GM12878 (cell line): ENCODE results near the gene TBXAS1. TPM values are rescaled to one million over a fixed set of nuclear protein-coding genes. Genes with fewer than 3 reads are reported as not detected.

Experiments used
- ATAC-seq: fragments of 200-7000 bp; cut with Tn5 transposase; 3 replicates; pipeline ENCODE4 v1.9.1; 2020; ENCODE audit warnings: mild to moderate bottlenecking, moderate library complexity
- BruUV-seq: library from RNA; stranded (reverse); fragments of 400-500 nt; replicated peaks from 2 replicates; lab custom pipeline; 2021; lab: Mats Ljungman, UMichigan
- CTCF ChIA-PET: fragments of 300-600 bp; sonication (Branson Sonifier 250); formaldehyde crosslinking; extraction: SDS; loops from one replicate; lab custom pipeline; 2021; ENCODE audit warnings: inconsistent platforms; lab: Yijun Ruan, JAX
- POLR2A ChIA-PET: fragments of 350-600 bp; formaldehyde crosslinking; extraction: SDS; loops from one replicate; lab custom pipeline; 2021; ENCODE audit warnings: inconsistent platforms; lab: Charles Lee
- RAD21 ChIA-PET: fragments of 300-600 bp; sonication (Branson Sonifier 250); formaldehyde crosslinking; loops from one replicate; lab custom pipeline; 2023; ENCODE audit warnings: antibody characterized with exemption; ENCODE audit not compliant: unreplicated experiment; lab: Charles Lee
- SMC1A ChIA-PET: fragments of 300-600 bp; sonication (Branson Sonifier 250); formaldehyde crosslinking; loops from one replicate; lab custom pipeline; 2023; ENCODE audit not compliant: unreplicated experiment, uncharacterized antibody; lab: Charles Lee
- DNase-seq: peaks from one replicate; pipeline ENCODE4 v3.0.0-alpha.2; 2011; ENCODE audit warnings: low read depth, low spot score
- FAIRE-seq: peaks from 3 replicates; lab custom pipeline; 2011; peaks lifted over from hg19 to GRCh38; lab: Jason Lieb, UNC
- H2AFZ ChIP-seq: 2 replicates; pipeline ENCODE4 v1.6.0; 2011; ENCODE audit warnings: low read depth, low read length, control low read depth; ENCODE audit not compliant: control insufficient read depth
- H3K27ac ChIP-seq: 2 replicates; pipeline ENCODE4 v1.5.1; 2011; ENCODE audit warnings: control low read depth; ENCODE audit not compliant: control insufficient read depth, insufficient read depth
- H3K27me3 ChIP-seq, 2 experiments: replicated peaks in 1 of 2; 2 replicates each; pipeline versions ENCODE4 v1.6.0 to v1.6.1; 2011; ENCODE audit warnings: low read length in 1 of 2; ENCODE audit not compliant: control insufficient read depth in 2 of 2, insufficient read depth in 2 of 2
- H3K36me3 ChIP-seq, 2 experiments: 2 replicates each; pipeline ENCODE4 v1.5.1; 2011; ENCODE audit warnings: low read length in 1 of 2; ENCODE audit not compliant: control insufficient read depth in 2 of 2, insufficient read depth in 2 of 2
- H3K4me1 ChIP-seq: 2 replicates; pipeline ENCODE4 v1.6.1; 2011; ENCODE audit warnings: mild to moderate bottlenecking, low read length, moderate library complexity, mixed read lengths; ENCODE audit not compliant: control insufficient read depth, insufficient read depth
- H3K4me2 ChIP-seq: 2 replicates; pipeline ENCODE4 v1.6.0; 2011; ENCODE audit warnings: control low read depth; ENCODE audit not compliant: control insufficient read depth, insufficient read depth
- H3K4me3 ChIP-seq: fragments of 200-600 bp; sonication (generic); 2 replicates; pipeline ENCODE4 v1.5.1; 2016
- H3K79me2 ChIP-seq: 2 replicates; pipeline ENCODE4 v1.6.0; 2011; ENCODE audit warnings: low read length; ENCODE audit not compliant: control insufficient read depth, insufficient read depth
- H3K9ac ChIP-seq: 2 replicates; pipeline ENCODE4 v1.8.0; 2011; ENCODE audit warnings: low read length, control low read depth, mixed read lengths; ENCODE audit not compliant: control insufficient read depth, insufficient read depth
- H3K9me3 ChIP-seq: replicated peaks from 3 replicates; pipeline ENCODE4 v1.5.1; 2011; ENCODE audit warnings: mild to moderate bottlenecking, low read length; ENCODE audit not compliant: control insufficient read depth, insufficient read depth
- H4K20me1 ChIP-seq: 2 replicates; pipeline ENCODE4 v1.6.0; 2011; ENCODE audit not compliant: control insufficient read depth, insufficient read depth
- CREM ChIP-seq: IDR thresholded peaks from 2 replicates; pipeline ENCODE4 v1.6.1; 2014; ENCODE audit warnings: antibody characterized with exemption, low read depth
- EGR1 ChIP-seq, 2 experiments: IDR thresholded peaks; 1 replicate in 1 of 2; 2 replicates in 1 of 2; pipeline ENCODE4 v1.6.1; 2011 to 2012; ENCODE audit warnings: low read depth in 2 of 2, low read length in 2 of 2, borderline replicate concordance in 1 of 2, mild to moderate bottlenecking in 1 of 2, moderate library complexity in 1 of 2
- NFIC ChIP-seq: IDR thresholded peaks from 2 replicates; pipeline ENCODE4 v1.6.1; 2012; ENCODE audit warnings: low read depth, mild to moderate bottlenecking, inconsistent platforms, low read length, moderate library complexity
- RFX5 ChIP-seq: IDR thresholded peaks from 2 replicates; pipeline ENCODE4 v1.6.1; 2011; ENCODE audit warnings: low read depth, low read length, improper control_type of control experiment
- STAT1 ChIP-seq: fragments of 450-650 bp; conservative IDR thresholded peaks from 2 replicates; pipeline ENCODE4 v1.6.1; 2014; ENCODE audit warnings: antibody characterized with exemption, mild to moderate bottlenecking
- ZNF217 ChIP-seq: fragments of 450-650 bp; IDR thresholded peaks from 2 replicates; pipeline ENCODE4 v1.6.1; 2017; ENCODE audit warnings: antibody characterized with exemption, mild to moderate bottlenecking
- WGBS: methylation state at CpG from one replicate; pipeline ENCODE4 v1.1.6; 2016; ENCODE audit warnings: low lambda C conversion rate; ENCODE audit not compliant: insufficient replicate concordance, insufficient coverage; ENCODE audit errors: missing lambda C conversion rate; 5-methylcytosine and 5-hydroxymethylcytosine counted together
- in situ Hi-C: fragments of 300-500 bp; cut with MboI; formaldehyde crosslinking; loops from 9 replicates; pipeline ENCODE4 v1.14.3; 2018; ENCODE audit warnings: mixed read lengths
- intact Hi-C: fragments of 100-400 bp; cut with micrococcal nuclease; formaldehyde crosslinking; loops from one replicate; pipeline ENCODE4 v1.14.2; 2022; ENCODE audit not compliant: unreplicated experiment
- polyA plus RNA-seq, 11 experiments: library from polyadenylated mRNA; depleted of rRNA in 4 of 11; unstranded in 6 of 11; stranded (reverse) in 5 of 11; fragments of >200 nt; fragmentation: Nextera tagmentation in 4 of 11; fragmentation: Illumina TruSeq in 1 of 11; extraction: Ambion mirVana in 4 of 11; extraction: Trizol in 1 of 11; gene quantifications; 1 replicate in 1 of 11; 2 replicates in 10 of 11; pipeline versions ENCODE4 v1.2.1 to v1.2.3, GENCODE V29; 2011 to 2016; ENCODE audit warnings: inconsistent platforms in 2 of 11, missing spikeins in 2 of 11, low read depth in 1 of 11
- total RNA-seq, 4 experiments: library from RNA; depleted of rRNA in 3 of 4; stranded (reverse); fragments of >200 nt in 3 of 4; fragmentation: Illumina TruSeq in 1 of 4; extraction: Trizol in 1 of 4; gene quantifications; 2 replicates each; pipeline versions ENCODE4 v1.2.1 to v1.2.3, GENCODE V29; 2013 to 2021

The TBXAS1 gene
- total and polyA plus RNA-seq, 10 of the 15 experiments (the other 5 are each of a cell fraction or from before 2014, with no cell fraction given): 1.5 to 32.7 (median 16.3) TPM

DNA sequence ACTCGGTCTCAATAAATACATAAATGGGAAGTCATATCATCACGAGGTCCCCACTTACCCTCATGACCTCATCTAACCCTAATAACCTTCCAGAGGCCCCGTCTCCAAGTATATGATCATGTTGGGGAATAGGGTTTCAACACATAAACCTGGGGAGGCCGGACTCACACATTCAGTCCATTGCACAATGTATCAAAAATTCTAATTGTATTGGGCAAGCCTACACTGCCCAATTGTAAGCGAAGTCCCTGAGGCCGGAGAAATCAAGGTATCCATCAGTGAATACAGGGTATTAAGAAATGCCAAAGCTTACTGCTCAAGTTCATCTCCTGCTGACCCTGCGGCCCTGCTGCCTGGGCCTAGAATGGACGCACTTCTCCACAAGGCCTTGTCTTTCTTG lies 164.1 kb downstream of the TBXAS1 start:
- H3K4me3 ChIP-seq: no peak overlapping the region
- intact Hi-C loops: no loop called here
- in situ Hi-C loops: no loop called here
- H3K36me3 ChIP-seq: no peaks in the 10 kb centered on the region
- POLR2A ChIA-PET: interaction anchor here (0.7 kb wide), 1 partner anchor 890 kb away, joined by 7 read pairs; no protein-coding TSS in a partner anchor
- RAD21 ChIA-PET: interaction anchor here (1.1 kb wide), 1 partner anchor 79 kb away, joined by 3 read pairs; no protein-coding TSS in a partner anchor
- no peaks in the 10 kb centered on the region for H3K9me3 ChIP-seq
- no peaks in the 10 kb centered on the region for H4K20me1 ChIP-seq
- no peaks in the 10 kb centered on the region for H3K4me1 ChIP-seq
- H3K27ac ChIP-seq: no peak overlapping the region
- no peak overlapping the region for H3K9ac ChIP-seq
- no TSS peak for BruUV-seq
- no peak for ATAC-seq
- no peak for TF ChIP-seq STAT1
- H3K79me2 ChIP-seq: no peaks in the 10 kb centered on the region
- no peak for FAIRE-seq
- DNase-seq: no peak
- H2AFZ ChIP-seq: no peak overlapping the region
- no peak overlapping the region for H3K4me2 ChIP-seq
- whole genome bisulfite sequencing: 84% methylated on average over 8 of the region's 8 CpGs
- H3K27me3 ChIP-seq: no peaks in the 10 kb centered on the region; a peak in 1 of 4 replicates
- CTCF ChIA-PET: interaction anchor here (1.6 kb wide), 1 partner anchor 347 kb away, joined by 9 read pairs; no protein-coding TSS in a partner anchor
- SMC1A ChIA-PET: interaction anchor here (1.0 to 1.3 kb wide), 3 partner anchors 56 to 347 kb away, joined by 3 to 4 read pairs (median 3); no protein-coding TSS in a partner anchor

DNA sequence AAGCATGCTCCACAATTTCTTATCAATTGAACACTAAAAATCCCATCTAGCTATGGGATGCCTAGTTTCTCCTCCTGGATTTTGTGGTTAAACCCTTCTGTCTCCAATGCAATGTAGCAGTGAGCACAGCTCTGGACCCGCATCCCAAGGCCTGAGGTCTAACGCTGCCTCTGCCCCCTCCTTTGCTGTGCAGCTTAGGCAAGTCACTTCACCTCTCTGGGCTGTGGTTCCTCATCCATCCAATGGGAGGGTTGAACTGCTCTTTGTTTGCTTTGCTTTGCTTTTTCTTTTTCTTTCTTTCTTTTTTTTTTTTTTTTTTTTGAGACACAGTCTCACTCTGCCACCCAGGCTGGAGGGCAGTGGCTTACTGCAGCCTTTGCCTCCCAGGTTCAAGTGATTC lies 164.5 kb downstream of the TBXAS1 start:
- H3K4me2 ChIP-seq: no peak overlapping the region
- in situ Hi-C loops: no loop called here
- TF ChIP-seq CREM: no peak
- TF ChIP-seq EGR1 (IDR thresholded peaks at IDR 0.05; ENCODE audit: borderline replicate concordance in 1 of 2, low read depth in 2 of 2, low read length in 2 of 2): no peak
- no peak for TF ChIP-seq NFIC
- TF ChIP-seq ZNF217: no peak
- no peak for TF ChIP-seq RFX5
- FAIRE-seq (no peak), DNase-seq (no peak), ATAC-seq (no peak)
- ChIA-PET POLR2A (interaction anchor here (0.7 kb wide), 2 partner anchors 37 to 891 kb away, joined by 4 to 7 read pairs; no protein-coding TSS in a partner anchor), RAD21 (interaction anchor here (1.0 to 1.6 kb wide), 3 partner anchors 9 to 346 kb away, joined by 3 to 4 read pairs (median 3); no protein-coding TSS in a partner anchor), CTCF (interaction anchor here (1.6 to 2.7 kb wide), 2 partner anchors 348 kb away, joined by 9 to 12 read pairs; no protein-coding TSS in a partner anchor), SMC1A (interaction anchor here (0.9 to 1.6 kb wide), 4 partner anchors 56 to 349 kb away, joined by 3 to 7 read pairs (median 4); no protein-coding TSS in a partner anchor)
- H3K36me3 ChIP-seq: no peaks in the 10 kb centered on the region
- BruUV-seq: no TSS peak
- H3K4me3 ChIP-seq: no peak overlapping the region
- no peak overlapping the region for H2AFZ ChIP-seq
- no peaks in the 10 kb centered on the region; a peak in 1 of 4 replicates for H3K27me3 ChIP-seq
- no peaks in the 10 kb centered on the region for H3K4me1 ChIP-seq
- no peak overlapping the region for H3K27ac ChIP-seq
- H3K79me2 ChIP-seq: no peaks in the 10 kb centered on the region
- H3K9me3 ChIP-seq: no peaks in the 10 kb centered on the region
- no peaks in the 10 kb centered on the region for H4K20me1 ChIP-seq
- WGBS: 97% methylated on average over 2 of the region's 2 CpGs
- H3K9ac ChIP-seq: no peak overlapping the region
- intact Hi-C loops: no loop called here
